Dermis blood vessel endothelial cell (primary cell): ENCODE measurements around the gene ZNF664. TPM values are rescaled to one million over a fixed set of nuclear protein-coding genes. Genes with fewer than 3 reads are reported as not detected.

ENCODE experiments used
- DNase-seq: peaks from one replicate; pipeline ENCODE4 v3.0.0; 2010
- total RNA-seq: library from RNA; depleted of rRNA; stranded (reverse); fragments of >200 nt; gene quantifications from 2 replicates; pipeline ENCODE4 v1.2.3, GENCODE V29; 2014

ZNF664 gene
- total RNA-seq, 1 donor from 2014 or later: 51.1 TPM

DNA sequence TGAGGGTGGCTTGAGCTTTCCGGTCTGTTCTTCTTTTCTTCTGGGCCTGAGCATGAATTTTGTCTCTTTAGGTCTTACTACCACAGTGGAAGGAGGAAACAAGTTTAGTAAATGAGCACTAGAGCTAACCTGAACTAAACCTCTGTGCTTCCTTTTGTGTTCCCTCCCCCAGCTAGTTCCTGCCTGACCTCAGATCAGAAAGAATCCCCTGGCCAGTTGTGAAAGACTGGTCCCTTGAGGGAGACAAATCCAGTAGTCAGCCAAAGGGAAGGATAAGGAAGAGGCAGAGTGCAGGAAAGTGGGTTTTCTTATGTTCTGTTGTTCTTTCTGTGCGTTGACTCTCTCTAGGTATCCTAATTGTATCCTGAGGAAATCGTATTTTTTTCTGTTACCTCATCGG lies 17.5 kb downstream of the ZNF664 start:
- peak; percentile 39 for DNase-seq

DNA sequence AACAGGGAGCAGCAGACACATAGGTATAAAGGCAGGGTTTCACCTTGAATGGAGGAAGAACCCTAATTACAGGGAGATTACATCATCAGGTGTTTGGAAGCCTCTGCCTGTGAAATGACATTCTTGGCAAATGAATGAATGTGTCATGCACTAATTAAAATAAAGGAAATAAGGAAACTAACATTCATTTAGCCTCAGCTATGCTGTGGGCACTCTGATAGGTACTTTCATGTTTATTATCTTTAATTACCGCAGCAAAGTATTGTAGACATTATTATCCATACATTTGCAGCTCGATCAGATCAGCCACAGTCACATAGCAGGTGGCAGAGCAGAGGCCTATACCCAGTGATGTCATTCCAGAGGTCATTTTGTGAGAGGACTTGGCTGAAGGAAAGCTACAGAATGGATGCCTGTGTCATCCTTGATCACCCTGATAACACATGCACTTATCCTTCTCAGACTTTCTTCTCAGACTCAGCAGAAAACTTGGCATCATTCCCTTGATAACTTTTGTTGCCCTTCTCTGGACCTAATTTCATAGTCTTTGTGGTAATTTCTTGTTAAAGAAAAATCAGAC lies 18.4 kb downstream of the ZNF664 start:
- DNase-seq: no peak

DNA sequence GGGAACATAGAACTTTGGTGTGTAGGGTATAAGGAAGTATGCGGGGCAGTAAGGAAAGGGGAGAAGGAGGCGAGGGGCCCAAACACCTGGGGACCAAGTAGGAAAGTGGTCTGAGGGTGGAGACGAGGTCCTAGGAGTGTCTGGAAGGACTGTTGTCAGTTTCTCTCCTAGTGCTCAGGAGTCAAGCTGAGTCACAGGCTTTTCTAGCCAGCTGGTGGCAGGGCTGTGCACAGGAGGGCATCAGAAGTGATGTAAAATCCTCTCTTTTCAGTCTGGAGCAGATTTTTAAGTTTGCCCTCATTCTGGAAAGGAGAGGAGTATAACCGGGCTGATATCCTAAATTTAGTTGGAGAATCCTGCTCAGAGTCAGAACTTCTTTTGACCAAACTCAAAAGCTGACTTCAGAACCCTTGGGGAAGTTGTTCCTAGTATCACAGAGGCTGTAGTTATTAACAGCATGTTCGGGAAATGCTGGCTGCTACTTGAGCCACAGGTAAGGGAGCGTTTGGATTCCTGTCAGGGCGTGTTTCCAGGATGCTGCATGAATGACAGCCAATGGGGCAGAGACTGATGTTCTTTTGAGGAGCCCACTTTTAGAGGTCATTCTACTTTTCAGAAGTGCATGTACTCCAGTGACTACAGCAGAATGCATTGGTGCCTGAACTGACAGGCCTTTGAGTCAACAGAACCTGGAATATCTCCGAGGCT lies 19.3 kb downstream of the ZNF664 start:
- DNase-seq: no peak

DNA sequence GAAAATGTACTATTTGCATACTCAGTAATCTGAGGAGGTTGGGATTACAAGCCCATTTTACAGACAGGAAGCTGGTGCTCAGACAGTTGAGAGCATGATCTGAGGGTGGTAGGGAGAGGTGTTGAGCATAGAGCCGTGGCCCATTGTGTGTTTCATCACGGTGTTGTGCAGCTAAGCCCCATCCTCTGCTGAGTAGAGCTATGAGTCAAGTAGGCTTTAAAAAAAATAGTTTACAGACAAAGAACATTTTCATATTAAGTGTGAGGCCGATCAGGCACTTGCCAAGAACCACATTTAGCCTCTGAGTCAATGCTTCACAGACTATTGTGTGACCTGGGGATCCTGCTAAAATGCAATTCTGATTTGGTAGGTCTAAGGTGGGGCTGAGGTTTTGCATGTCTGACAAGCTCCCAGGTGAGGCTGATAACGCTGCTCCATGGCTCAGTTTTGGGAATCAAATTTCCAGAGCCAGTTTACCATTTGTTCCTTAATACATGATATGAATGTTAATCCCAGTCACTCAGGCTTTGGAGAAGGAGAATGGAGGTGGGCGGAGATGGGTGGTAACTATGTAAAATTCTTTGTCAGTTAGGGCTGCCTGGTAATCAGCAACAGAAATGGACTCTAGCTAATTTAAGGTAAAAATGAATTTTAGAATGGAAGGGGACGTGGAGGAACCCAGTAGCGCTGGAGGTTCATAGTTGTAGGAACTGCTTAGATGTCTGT lies 22.2 kb downstream of the ZNF664 start:
- peak; percentile 69 for DNase-seq

DNA sequence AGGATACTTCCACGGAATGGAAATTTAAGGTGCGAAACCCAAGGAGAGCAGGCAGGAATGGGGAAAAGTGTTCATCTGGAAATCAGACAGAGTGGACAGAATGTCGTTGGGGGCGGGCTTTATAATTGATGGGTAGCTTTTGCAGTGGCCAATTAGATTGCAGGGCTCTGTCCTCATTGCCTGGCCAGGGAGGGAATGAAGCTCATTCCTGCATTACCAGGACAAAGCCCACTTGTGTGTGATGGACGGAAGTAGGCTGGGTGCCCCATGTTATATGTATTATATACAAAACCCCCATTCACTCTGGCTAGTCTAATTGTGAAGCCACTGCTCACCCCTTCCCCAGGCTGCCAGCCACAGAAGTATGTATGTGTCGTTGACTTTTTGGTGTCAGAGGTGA lies 23.6 kb downstream of the ZNF664 start:
- DNase-seq: no peak

DNA sequence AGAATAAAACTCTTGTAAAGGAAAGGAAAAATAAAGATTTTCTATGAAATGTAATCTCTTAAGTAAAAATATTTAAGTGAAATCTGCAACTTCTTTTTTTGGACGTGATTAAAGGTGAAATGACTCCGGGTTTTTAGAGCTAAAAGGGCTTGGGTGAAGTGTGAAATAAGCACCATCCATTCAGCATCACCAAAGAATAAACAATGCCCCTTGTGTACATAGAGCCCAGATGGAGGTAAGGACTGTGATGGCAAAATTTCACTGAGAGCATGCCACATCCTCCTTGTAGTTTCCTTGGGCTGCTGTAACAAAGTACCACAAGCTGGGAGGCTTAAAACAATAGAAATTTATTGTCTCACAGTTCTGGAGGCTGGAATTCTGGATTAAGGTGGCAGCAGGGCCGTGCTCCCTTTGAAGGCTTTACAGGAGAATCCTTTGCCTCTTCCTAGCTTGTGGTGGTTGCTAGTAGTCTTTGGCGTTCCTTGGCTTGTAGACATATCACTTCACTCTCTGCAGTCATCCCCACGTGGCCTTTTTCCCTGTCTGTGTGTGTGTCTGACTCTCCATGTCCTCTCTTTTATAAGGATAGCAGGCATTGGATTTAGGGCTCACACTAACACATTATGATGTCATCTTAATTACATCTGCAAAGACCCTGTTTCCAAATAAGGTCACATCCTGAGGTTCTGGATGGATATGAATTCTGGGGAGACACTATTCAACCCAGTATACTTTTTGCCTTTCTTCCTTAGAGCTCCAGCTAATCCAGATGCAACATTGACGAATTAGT lies 24.2 kb downstream of the ZNF664 start:
- DNase-seq: no peak

DNA sequence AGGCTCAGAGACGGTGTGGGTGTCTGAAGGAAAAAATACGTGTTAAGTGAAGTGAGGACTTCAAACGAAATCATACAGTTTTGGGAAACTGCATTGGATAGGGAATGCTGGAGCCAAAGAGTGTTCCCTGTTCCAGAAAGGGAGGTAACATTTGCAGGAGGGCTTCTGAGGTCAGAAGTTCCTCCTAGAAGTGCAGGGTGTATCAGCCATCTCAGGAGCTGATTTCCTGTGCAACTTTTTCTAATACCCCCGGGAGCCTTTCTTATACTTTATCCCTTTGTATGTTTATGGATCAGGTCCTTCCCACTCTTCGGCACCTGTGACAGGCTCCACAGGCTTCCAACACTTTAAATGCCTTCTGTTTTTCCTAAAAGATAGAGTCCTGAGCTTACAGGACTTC lies 24.9 kb downstream of the ZNF664 start:
- no peak for DNase-seq

DNA sequence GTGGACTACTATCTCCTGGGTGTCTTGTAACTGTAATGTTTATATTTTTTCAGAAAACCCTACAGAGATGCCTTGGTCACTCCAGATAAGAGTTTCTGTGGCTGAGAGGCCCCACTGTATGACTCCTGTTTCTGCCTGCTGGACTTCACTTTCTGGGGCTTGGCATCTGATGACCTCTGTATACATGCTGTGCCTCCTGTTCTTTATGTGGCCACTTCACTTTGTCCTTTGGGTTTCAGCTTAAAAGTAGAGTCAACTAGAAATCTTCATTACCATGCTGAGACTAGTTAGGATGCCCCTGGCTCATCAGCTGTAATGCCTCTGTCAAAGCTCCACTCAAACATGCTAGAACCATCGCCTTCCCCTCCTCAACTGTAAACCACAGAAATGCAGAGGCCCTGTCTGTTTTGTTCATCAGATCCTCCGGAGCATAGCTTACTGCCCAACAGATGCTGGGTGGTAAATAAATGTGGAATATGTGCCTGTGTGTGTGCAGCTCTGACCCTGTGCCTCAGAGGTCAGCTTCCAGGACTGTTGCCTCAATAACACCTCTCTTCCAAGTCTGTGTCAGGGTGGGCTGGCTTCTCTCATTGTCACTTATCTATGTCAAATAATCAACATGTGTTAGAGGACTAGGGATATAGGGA lies 25.5 kb downstream of the ZNF664 start:
- DNase-seq: no peak

DNA sequence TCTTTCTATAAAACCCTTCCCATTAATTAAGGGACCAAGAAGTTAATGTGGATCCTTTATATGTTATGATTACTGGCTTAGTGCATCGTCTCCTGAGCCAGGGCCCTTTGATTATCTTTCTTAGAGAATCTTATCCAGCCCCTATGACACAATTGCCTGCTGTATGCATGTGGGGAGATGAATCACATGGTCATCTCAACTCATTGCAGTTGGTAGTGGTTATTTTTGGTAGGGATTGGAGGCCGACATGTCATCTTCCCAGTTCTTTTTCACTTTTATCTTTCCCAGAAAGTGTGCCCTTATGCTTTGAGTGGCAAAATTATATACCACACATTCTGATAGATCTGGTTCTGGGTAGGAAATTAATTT lies 26.0 kb downstream of the ZNF664 start:
- DNase-seq: no peak

DNA sequence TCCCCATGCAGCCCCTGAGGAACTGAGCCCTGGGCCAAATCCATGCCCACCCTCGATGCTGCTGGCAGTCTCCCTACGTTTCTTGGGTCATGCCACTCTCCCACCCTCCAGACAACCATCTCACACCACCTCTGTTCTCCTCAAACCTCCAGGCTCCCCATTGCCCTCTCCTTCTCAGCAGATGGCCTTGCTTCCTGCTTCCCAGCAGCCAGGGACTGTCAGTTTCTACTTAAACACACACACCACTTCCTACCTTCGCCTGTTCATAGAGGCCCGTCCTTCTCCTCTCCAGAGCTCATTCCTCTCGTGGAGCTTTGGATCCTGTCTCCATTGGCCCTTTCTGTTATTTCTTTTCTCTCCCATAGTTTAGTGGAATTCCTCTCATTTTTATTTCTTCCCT lies 27.1 kb downstream of the ZNF664 start:
- DNase-seq: no peak

DNA sequence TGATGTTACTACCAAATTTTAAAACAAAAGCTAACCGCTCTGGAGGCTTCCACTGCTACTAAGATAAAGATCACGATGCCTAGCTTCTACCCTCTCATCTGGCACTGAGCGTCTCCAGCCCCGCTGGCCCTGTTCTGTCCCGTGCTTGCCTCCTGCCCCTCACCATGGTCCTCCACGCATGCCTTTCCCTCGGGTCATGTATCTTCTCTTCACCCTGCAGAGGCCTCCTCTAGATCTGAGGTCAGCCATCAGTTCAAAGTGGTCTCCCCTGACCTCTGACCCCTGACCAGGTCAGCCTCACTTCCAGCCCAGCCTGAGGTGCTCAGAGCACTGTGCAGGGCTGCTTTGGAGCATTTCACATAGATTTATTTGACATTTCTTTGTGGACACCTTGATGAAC lies 28.3 kb downstream of the ZNF664 start:
- DNase-seq: no peak

DNA sequence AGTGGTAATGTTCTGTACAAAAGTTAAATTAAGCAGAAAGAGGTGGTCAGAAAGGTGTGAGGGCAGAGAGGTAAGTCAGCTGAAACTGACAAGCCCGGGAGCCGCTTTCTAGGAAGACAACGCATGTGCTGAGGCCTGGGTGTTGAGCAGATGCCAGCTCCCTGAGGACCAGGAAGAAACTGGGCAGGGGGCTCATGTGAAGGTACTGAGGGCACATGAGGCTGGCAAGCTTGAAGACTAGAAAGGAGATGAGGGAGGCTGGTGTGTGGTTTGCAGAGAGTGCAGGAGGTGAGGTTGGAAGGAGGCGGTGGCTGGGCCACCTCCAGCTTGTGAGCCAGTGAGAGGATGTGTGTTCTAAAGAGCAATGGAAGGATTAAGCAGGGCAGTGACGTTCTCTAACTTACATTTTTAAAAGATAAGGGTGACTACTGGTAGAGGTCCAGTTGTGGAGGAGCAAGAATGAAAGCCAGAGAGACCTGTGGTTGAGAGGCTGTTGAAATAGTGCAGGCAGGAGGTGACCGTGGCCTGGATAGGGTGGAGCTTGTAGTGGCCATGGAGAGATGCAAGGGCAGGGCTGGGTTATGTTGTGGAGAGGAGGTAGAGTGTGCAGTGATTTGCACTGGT lies 29.1 kb downstream of the ZNF664 start:
- no peak for DNase-seq

DNA sequence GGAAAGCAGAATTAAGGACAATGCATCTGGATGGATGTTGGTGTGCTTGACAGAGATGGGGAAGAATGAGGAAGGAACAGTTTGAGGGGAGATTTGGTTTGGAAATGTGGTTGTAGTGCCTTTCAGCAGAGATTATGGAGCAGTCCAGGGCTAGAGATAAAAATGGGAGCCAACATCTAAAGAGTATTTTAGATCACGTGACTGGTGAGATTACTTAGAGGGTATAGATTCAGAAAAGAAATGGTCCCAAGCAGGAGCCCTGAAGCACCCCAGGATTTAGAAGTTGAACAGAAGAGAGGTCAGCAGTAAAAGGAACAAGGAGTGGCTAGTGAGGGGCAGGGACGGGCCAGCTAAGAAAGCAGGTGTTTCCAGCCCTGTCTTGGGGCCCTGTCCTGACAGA lies 29.6 kb downstream of the ZNF664 start:
- no peak for DNase-seq

DNA sequence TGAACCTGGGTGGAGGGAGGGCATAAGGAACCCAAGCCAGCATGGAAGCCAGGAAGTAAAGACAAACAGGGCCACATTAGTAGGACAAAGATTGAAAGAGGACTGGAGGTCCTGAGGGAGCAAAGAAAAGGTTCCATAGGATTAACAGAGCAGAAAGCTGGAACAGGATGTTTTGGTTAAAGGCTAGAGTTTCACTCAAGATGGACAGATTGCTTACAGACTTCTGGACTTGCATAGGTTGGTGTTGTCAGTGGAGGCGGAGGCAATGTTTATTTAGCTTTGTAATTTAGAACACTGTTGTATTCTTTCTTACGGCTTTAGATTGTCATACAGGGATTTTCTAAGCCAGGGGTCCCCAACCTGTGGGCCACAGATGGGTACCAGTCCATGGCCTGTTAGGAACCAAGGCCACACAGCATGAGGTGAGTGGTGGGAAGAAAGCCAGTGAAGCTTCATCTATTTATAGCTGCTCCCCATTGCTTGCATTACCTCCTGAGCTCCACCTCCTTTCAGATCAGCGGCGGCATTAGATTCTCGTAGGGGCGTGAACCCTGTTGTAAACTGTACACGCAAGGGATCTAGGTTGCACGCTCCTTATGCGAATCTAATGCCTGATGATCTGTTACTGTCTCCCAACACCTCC lies 31.3 kb downstream of the ZNF664 start:
- DNase-seq: no peak

DNA sequence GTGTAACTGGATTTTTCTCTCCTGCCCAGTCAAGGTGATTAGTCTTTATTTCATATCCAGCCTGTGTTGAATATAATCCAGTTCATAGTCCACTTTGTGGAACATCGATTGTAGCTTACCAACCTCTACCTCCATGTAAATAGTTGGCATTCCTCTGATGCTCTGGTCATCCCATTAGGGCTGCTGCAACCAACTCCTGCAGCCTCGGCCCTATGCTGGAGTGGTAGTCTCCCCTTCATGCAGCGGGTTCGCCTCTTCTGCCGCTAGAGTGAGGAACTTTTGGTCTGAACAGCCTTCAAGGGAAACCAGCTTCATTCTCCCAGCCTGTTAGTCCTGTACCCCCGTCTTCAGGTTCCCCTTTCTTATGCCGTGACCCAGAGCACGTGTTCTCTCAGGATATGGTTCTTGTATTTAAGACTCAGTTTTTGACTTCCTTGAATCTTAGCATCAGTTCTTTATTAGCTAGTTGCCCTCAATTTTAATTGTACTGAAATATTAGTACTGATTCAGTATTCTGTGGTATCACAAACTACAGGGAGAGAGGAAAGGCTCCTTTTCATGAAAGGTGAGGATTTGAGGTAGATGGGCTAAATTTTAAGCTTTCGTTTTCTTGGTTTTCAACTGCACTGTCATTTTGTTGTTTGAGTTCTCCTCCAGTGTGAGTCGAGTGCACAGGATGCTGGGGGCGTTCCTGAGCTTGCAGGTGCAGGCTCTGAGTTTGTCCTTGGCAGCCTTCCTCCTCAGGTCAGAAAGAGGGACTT lies 33.2 kb downstream of the ZNF664 start:
- DNase-seq: no peak

DNA sequence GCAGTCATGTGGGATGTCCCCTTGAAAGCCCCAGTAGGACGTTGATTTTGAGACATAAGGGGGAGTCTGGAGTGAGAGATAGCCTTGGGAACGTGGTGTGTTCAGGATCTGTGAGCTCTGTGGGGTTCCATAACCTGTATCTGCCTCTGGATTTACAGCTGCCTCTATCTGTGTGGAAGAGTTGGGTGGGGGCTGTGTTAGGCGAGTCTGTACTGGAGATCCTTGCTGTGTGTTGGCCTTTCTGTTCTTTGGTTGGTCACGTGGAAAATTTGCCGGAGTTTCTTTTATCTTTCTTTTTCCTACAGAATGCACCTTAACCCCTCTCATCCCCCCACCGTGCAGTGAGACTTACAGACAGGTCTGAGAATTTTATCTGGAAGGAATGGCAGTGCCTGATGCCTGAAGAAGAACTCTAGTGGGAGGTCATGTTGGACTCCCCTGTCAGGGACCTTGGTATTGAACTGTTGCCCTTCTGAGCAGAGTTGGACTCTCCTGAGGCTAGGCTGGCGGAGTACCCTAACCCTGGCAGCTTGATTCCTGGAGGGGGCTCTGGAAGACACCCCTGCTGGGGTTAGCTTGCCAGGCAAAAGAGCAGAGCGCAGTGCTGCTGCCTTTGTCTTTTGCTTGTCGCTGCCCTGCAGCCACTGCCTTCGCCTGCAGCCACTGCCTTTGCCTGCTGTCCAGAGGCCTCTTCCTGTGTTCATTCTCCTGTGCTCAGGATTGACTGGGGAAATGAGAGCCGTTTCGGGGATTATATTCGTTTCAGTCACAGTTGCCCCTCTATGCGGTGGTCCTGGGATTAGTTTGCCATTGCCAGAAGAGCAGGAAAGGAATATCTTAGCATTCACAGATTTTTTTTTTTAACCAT lies 34.1 kb downstream of the ZNF664 start:
- DNase-seq: no peak

DNA sequence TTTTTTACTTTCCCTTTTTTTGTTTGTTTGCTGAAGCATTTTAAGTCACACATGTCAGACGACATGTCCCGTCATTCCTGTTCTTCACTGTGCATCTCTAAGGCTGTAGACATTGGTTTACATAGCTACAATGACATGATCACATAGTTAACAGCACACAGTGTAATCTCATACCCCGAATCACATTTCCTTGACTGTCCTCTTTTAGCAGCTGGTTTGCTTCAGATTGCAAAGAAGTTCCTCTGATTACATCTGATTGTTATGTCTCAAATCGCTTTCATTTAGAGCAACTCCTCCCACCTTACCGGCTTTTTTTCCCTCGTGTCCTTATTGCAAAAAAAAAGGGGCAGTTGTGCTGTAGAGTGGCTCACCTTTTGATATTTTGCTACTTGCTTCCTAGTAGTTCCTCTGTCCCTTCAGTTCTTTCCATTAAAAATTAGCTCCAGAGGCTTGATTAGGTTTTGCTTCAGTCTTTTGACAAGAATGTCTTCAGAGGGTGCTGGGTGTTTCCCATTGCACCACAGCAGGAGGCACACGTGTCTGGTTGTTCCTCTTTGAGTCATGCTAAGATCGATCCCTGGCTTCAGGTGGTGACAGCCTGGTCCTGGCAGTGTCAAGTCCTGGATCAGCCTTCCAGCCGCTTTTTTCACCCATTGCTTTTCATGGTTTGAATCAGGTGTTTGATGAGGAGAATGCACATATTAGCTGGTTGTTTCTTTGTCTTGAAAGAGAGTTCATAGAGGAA lies 35.0 kb downstream of the ZNF664 start:
- DNase-seq: no peak

DNA sequence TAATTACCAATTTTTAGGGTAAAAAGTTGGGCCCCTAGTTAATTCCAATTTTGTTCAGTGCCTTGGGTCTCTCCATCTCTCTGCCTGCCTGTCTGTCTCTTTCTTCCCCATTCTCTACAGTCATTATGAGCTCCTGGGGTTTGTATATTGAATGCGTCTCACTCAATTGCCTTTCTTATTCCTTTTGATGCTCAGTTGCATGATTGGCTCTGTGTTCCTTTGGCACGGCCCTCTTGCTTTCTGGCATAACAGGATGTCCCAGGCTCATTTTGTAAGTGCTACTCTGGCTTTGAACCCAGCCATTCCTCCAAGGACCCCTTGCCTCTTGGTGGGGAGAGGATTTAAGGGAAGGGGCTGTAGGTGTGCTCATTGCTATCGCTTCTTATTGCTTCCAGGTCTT lies 35.6 kb downstream of the ZNF664 start:
- no peak for DNase-seq

DNA sequence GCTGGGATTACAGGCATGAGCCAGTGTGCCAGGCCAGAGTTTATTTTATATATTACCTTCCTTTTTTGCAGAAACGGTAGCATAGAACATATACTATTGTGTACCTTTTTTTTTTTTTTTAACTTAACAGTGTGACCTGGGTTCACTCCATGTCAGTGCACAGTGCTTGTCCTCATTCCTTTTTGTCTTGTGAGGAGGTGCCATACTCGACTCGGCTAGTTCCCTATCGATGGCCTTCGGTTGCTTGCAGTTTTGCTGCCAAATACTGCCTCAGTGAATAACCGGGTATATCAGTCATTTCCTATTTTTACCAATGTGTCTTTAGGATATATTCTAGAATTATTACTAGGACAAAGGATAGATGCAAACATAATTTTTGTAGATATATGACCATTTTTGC lies 36.8 kb downstream of the ZNF664 start:
- no peak for DNase-seq
